H7 (cell line): ENCODE data around the gene YDJC. TPM values are rescaled to one million over a fixed set of nuclear protein-coding genes. Genes with fewer than 3 reads are reported as not detected.

ENCODE experiments used
- total RNA-seq: library from RNA; depleted of rRNA; stranded (reverse); fragments of >200 nt; shearing (Covaris generic); gene quantifications from 2 replicates; pipeline ENCODE4 v1.2.3, GENCODE V29; 2014; rRNA removed

Gene YDJC
- total RNA-seq, 1 experiment from 2014 or later: 53.0 TPM

Other genes with a start within 250 kb of the YDJC start
- gene RIMBP3B, start 246.3 kb downstream of the YDJC start, total RNA-seq: 0.22 and 0.24 TPM in 2 replicates
- 36.2 and 40.5 TPM in 2 replicates for gene HIC2, start 212.7 kb downstream of the YDJC start, total RNA-seq
- gene TMEM191C, start 162.6 kb downstream of the YDJC start, total RNA-seq: 0.15 and 0.42 TPM in 2 replicates
- 0.17 and 0.70 TPM in 2 replicates for gene RIMBP3C, start 78.6 kb downstream of the YDJC start, total RNA-seq
- gene UBE2L3, start 62.3 kb downstream of the YDJC start, total RNA-seq: 84.0 and 90.2 TPM in 2 replicates
- 0.48 and 0.55 TPM in 2 replicates for gene CCDC116, start 2.7 kb upstream of the YDJC start, total RNA-seq
- gene SDF2L1, start 12.3 kb upstream of the YDJC start, total RNA-seq: 29.3 and 54.0 TPM in 2 replicates
- gene PPIL2, start 36.0 kb upstream of the YDJC start, total RNA-seq: 23.1 and 23.5 TPM in 2 replicates
- 2.2 and 6.4 TPM in 2 replicates for gene YPEL1, start 105.8 kb upstream of the YDJC start, total RNA-seq
- gene MAPK1, start 237.6 kb upstream of the YDJC start, total RNA-seq: 54.5 and 55.5 TPM in 2 replicates